Activated naive CD4-positive, alpha-beta T cell treated with anti-CD3 and anti-CD28 coated beads, Interleukin-2, amount 50 U/mL, for 72 hours (primary cell): ENCODE data around the gene CDHR1. TPM values are rescaled to one million over a fixed set of nuclear protein-coding genes. Genes with fewer than 3 reads are reported as not detected.
"Not testable (repeated sequence)": the region's sequence is repeated elsewhere in the genome, so short reads cannot be mapped to it uniquely, and the experiment has no call there.

Experiments
- ATAC-seq, 2 donors: fragments of 150-1000 bp; cut with Tn5 transposase; 2 replicates each; pipeline ENCODE4 v1.10.0; 2021; ENCODE audit warnings: mild to moderate bottlenecking in 2 of 2, moderate library complexity in 2 of 2
- DNase-seq, 2 donors: peaks; one replicate each; pipeline ENCODE4 v3.0.0; 2021 to 2022; ENCODE audit warnings: low spot score in 2 of 2
- H3K27ac Mint-ChIP-seq, 2 donors: one replicate each; pipeline ENCODE4 v1.8.0; 2022; ENCODE audit warnings: mild to moderate bottlenecking in 2 of 2, mixed read lengths in 2 of 2
- H3K36me3 Mint-ChIP-seq, 2 donors: one replicate each; pipeline ENCODE4 v1.8.0; 2022; ENCODE audit warnings: mixed read lengths in 2 of 2
- H3K9me3 Mint-ChIP-seq, 2 donors: one replicate each; pipeline ENCODE4 v1.8.0; 2022; ENCODE audit warnings: mixed read lengths in 2 of 2
- total RNA-seq, 2 donors: library from RNA; stranded (reverse); gene quantifications; one replicate each; pipeline ENCODE4 v1.2.3, GENCODE V29; 2022

Gene CDHR1
- 1 to 10 TPM in 1 of 2 donors, under 1 TPM in 1; 0.64 to 1.1 TPM for total RNA-seq

DNA sequence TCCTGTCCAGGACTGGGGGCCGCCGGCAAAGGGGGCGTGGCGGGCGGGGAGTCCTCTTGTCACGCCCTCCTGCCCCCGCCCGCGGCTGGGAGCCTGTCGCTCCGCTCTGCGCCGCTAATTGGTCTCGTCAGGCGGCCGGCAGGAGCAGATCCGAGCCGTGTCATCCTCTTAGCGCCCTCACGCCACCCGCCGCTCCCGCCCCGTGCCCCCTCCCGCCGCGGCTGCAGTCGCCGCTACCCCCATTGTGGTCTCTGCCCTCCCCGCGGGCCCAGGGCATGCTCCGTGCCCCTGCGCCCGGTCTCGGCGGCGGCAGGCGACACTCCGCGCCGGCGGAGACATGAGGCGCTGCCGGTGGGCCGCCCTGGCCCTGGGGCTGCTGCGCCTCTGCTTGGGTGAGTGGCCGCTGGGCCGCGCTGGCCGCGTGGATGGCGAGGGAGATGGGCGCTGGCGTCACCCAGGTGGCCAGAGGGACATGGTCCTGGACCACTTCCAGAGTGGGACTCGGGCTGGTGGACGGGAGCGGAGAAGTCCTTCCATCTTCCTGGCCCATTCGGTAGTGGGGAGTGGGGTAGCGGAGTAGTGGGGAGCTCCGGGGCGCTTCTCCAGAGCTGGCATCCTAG lies at the start of gene CDHR1:
Gene CDHR1, plus strand, starts transcription at position 114 of the 620 bp plus-strand sequence. Its CDS starts 224 bp downstream, at position 338.
- peak; percentile 69 to 88 for ATAC-seq
- Mint-ChIP-seq H3K27ac (no peak within 1 kb of the TSS), H3K36me3 (no peaks in the 10 kb centered on the region), H3K9me3 (no peaks in the 10 kb centered on the region)
- peak in 1 of 2 donors; percentile 54 for DNase-seq

DNA sequence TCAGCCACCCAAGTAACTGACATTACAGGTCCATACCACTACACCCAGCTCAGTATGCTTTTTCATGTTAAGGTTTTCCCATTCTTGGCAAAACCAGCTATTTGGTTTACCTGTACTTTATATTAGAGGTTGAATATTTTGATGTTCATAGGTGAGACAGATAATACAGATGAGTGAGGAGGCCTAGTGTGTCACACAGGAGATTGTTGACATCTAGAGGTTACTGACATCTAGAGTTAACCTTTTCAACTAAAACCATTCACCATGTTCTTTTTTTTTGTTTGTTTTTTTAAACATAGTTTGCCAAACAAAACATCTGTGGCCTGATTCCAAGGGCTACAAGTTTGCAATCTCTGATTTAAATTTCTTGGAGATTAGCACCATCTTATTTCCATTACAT lies 47.0 kb upstream of the CDHR1 start:
- H3K27ac Mint-ChIP-seq, result no peak overlapping the region
- H3K9me3 Mint-ChIP-seq, result no peaks in the 10 kb centered on the region
- DNase-seq, result no peak
- peaks cover 0 to 18% of the 10 kb centered on the region in 2 donors for H3K36me3 Mint-ChIP-seq
- no peak for ATAC-seq

DNA sequence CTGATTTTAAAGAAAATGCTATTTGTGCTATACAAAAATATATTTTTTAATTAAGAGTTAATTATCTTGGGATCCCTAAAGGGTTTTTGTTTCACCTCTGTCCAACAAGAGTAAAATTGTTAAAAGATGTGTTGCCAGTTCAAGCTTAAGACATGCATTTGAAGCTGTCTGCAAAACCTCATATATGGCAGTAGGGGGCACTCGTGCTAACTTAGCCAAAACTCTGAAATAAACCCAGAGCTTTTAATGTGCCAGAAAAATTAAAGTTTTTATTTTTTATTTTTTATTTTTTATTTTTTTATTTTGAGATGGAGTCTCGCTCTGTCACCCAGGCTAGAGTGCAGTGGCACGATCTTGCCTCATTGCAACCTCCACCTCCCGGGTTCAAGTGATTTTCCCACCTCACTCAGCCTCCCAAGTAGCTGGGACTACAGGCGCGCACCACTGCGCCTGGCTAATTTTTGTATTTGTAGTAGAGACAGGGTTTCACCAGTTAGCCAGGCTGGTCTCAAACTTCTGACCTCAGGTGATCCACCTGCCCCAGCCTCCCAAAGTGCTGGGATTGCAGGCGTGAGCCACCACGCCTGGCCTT lies 46.2 kb upstream of the CDHR1 start:
- H3K27ac Mint-ChIP-seq, DNase-seq, H3K9me3 Mint-ChIP-seq: not testable (repeated sequence)
- ATAC-seq, result peak in 1 of 2 donors; percentile 42
- peaks cover 0 to 18% of the 10 kb centered on the region in 2 donors for H3K36me3 Mint-ChIP-seq

DNA sequence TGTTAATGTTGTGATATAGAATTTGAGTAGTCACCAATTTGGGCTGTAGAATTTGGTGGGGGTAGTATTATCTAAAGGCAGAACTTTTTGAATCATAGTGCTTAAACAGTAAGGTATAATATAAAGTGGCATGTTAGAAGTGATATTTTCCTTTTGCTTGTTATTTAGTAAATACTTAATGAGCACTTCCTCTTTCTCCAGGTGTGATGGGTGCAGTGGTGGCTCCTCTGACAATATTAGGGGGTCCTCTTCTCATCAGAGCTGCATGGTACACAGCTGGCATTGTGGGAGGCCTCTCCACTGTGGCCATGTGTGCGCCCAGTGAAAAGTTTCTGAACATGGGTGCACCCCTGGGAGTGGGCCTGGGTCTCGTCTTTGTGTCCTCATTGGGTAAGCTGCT lies 44.5 kb upstream of the CDHR1 start:
- Mint-ChIP-seq H3K27ac (no peak overlapping the region), H3K9me3 (no peaks in the 10 kb centered on the region), H3K36me3 (peaks cover 0 to 15% of the 10 kb centered on the region in 2 donors)
- ATAC-seq, result no peak
- no peak for DNase-seq

DNA sequence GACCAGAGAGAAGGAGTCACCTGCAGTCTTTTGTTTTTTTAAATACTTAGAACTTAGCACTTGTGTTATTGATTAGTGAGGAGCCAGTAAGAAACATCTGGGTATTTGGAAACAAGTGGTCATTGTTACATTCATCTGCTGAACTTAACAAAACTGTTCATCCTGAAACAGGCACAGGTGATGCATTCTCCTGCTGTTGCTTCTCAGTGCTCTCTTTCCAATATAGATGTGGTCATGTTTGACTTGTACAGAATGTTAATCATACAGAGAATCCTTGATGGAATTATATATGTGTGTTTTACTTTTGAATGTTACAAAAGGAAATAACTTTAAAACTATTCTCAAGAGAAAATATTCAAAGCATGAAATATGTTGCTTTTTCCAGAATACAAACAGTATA lies 41.6 kb upstream of the CDHR1 start:
- Mint-ChIP-seq H3K9me3 (no peaks in the 10 kb centered on the region), H3K27ac (peak overlapping the region; percentile 20 to 79), H3K36me3 (peaks cover 0 to 6% of the 10 kb centered on the region in 2 donors)
- ATAC-seq (peak; percentile 41 to 86), DNase-seq (no peak)

DNA sequence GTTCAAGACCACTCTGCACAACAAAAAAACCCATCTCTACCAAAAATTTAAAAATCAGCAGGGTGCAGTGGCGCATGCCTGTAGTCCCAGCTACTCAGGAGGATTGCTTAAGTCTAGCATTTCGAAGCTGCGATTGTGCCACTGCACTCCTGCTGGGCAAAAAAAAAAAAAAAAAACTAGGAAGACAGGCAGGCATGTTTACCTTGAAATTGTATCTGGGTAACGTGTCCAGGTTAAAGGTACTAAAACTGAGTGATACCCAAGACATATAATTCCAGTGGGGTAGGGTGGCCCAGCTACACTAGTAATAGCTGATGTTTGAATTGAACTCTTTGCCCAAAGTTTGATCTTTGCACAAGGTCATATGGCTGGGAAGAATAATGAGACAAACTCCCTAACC lies 38.8 kb upstream of the CDHR1 start:
- ATAC-seq (no peak), DNase-seq (no peak)
- peaks cover 0 to 6% of the 10 kb centered on the region in 2 donors for H3K36me3 Mint-ChIP-seq
- H3K9me3 Mint-ChIP-seq, result no peaks in the 10 kb centered on the region
- H3K27ac Mint-ChIP-seq, result peak overlapping the region in 1 of 2 donors; percentile 34

DNA sequence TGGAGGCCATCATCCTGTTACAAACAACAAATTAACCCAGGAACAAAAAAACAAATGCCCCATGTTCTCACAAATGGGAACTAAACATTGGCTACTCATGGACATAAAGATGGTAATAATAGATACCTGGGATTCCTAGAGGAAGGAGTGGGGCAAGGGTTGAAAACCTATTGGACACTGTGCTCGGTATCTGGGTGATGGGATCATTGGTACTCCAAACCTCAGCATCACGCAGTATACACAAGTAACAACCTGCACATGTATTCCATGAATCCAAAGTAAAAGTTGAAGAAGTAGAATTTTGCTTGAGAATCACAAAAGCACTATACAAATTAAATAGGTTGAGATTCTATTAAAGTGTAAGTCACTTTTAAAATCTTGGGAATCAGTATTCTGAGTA lies 38.3 kb upstream of the CDHR1 start:
- peak overlapping the region in 1 of 2 donors; percentile 34 for H3K27ac Mint-ChIP-seq
- DNase-seq (no peak), ATAC-seq (no peak)
- peaks cover 0 to 6% of the 10 kb centered on the region in 2 donors for H3K36me3 Mint-ChIP-seq
- H3K9me3 Mint-ChIP-seq, result no peaks in the 10 kb centered on the region

DNA sequence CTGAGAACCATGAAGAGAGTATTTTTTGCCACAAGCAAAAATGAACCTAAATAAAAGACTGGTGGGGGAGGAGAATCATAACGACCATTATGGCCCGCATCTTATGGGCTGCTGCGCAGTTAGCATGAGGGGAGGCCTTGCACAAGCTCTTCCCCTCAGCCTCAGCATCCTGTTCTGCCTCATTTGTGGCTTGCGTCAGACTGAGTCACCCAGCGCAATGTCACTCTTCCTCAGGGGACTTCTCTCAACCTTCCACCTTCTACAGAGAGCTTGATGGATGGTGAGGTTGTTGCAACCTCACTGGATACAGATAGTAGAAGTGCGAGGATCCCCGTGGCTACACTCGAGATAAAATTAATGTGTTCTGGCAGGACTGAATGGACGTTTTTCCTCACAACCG lies 37.6 kb upstream of the CDHR1 start:
- peak overlapping the region; percentile 6 to 17 for H3K27ac Mint-ChIP-seq
- H3K36me3 Mint-ChIP-seq, result peaks cover 0 to 6% of the 10 kb centered on the region in 2 donors
- ATAC-seq, result peak; percentile 74 to 98
- no peaks in the 10 kb centered on the region for H3K9me3 Mint-ChIP-seq
- peak in 1 of 2 donors; percentile 19 for DNase-seq

DNA sequence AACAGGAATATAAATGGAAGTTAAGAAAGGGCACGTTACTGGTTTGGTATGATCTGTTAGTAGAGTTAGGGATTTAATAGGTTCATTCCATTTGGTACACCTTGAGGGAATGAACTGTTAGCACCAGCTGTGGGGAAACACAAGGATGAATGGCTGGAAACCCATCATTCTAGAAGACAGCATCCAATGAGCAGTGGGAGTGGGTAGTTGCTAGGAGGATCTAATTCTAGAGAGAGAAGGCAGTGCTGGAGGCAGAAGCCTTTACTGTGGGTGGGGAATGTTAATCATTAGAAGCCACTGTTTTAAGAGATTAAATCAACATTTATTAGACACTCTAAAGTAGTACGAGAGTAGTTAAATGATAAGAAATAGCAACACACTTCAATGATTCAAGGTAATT lies 36.3 kb upstream of the CDHR1 start:
- H3K9me3 Mint-ChIP-seq, result no peaks in the 10 kb centered on the region
- ATAC-seq (no peak), DNase-seq (no peak)
- peaks cover 0 to 6% of the 10 kb centered on the region in 2 donors for H3K36me3 Mint-ChIP-seq
- H3K27ac Mint-ChIP-seq, result no peak overlapping the region

DNA sequence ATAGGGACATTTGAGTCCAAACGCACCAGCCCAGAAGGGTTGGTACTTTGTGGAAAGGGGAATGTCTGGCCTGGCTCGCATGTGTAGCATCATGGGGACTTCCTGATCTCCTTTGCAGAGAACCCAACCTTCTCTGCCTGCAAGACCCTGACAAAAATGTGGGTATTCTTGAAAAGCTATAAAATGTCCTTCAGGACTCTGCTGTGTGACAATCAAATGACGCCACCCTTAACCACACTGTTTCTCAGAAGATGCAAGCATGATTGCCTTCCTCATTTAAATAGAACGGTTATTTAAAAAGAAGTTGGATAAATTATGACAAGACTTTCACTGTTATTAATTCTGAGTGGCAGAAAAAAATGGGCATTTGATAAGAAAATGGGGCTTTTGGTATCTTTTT lies 35.8 kb upstream of the CDHR1 start:
- H3K27ac Mint-ChIP-seq, result peak overlapping the region in 1 of 2 donors; percentile 25
- DNase-seq (no peak), ATAC-seq (no peak)
- H3K36me3 Mint-ChIP-seq, result peaks cover 0 to 6% of the 10 kb centered on the region in 2 donors
- no peaks in the 10 kb centered on the region for H3K9me3 Mint-ChIP-seq

DNA sequence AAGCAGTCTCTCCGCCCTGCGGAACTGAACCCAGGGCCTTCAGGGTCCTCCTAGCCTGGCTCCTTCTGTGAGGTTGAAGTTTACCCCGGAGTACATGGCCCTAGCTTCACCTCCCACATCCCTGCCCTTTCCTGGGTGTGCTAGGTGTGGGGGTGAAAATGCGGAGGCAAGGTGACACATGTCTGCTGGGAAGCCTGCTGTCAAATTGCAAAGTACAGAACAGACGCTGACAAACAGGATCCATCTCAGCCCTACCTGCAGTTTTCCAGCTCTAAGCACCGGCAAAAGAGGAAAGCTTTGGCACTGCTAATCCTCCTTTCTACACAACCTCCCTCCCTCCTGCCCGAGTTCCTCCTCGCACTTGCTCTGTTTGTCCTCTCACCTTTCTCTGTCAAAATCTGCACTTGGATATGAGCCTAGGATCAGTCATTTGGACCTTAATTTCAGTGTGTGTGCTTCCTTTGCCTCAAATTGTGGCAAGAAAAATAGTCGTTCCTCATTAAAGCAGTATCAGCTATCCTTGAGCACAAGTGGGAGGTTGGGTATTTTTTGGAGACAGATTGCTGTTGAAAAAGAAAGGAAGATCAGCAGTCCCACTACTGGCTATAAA lies 35.2 kb upstream of the CDHR1 start:
- Mint-ChIP-seq H3K9me3 (no peaks in the 10 kb centered on the region), H3K27ac (no peak overlapping the region)
- ATAC-seq, result no peak

DNA sequence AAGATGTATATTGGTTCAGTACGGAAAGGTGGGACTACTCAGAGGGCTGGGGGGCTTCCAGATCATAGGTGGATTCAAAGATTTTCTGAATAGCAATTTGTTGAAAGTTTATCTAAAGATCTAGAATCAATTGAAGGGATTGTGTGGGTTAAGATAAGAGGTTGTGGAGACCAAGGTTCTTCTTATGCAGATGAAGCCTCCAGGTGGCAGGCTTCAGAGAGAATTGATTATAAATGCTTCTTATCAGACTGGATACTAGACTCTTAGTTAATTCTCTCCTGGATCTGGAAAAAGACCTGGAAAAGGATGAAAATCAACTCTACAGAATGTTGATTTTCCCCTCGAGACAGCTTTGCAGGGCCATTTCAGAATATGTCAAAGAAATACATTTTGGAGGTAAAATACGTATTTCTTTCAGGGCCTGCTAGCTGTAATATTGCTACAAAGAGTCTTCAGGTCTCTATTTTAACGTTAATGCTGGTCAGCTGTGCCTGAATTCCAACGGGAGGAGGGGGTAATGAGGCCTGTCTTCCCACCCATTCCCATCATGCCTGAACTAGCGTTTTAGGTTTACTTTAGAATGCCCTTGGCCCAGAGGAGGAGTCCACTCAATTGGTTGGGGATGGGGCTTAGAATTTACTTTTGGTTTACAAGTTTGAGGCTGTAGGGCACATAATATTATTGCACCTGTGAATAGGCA lies 33.5 kb upstream of the CDHR1 start:
- Mint-ChIP-seq H3K27ac (no peak overlapping the region), H3K36me3 (no peaks in the 10 kb centered on the region), H3K9me3 (no peaks in the 10 kb centered on the region)
- ATAC-seq (no peak), DNase-seq (no peak)

More for the DNA sequence above, 35.2 kb upstream of the CDHR1 start:
- peaks cover 0 to 6% of the 10 kb centered on the region in 2 donors for H3K36me3 Mint-ChIP-seq
- DNase-seq, result no peak

DNA sequence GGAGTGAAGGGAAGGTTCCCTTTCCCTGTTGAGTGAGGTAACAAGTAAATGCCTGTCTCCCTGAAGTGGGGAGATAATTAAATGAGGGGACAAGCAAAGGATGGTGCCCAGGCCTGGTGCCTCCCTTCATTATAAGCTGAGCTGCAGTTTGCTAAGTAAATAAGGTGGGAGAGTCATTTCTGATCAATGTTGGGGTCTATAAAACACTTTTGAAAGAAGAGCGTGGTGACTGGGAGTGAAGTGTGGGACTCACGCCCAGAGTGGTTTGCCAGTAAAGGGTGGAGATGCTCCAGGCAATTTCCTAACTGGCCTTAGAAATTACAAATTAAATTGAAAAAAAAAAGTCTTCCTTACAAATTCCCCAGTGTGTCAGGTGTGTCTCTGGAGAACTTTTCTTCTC lies 30.3 kb upstream of the CDHR1 start:
- H3K27ac Mint-ChIP-seq, result no peak overlapping the region
- DNase-seq (no peak), ATAC-seq (no peak)
- no peaks in the 10 kb centered on the region for H3K36me3 Mint-ChIP-seq
- H3K9me3 Mint-ChIP-seq, result no peaks in the 10 kb centered on the region

DNA sequence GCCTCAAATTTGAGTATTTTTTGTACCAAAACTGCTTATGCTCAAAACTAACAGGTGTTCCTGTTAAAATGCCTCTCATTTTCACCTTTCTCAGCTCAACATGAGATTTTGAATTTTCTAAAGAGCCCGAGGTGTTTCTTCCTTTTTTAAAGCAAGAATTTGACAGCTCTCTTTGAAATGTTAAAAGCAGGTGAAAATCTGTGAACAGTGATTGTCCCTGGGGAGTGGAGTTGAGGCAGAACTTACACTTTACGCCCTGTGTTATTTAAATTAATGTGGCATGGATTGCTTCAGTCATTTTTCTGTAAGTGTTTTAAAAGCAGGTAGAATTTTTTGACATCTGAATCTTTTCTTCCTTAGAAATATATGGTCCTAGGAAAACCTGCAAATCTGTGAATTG lies 29.9 kb upstream of the CDHR1 start:
- ATAC-seq (no peak), DNase-seq (no peak)
- Mint-ChIP-seq H3K36me3 (no peaks in the 10 kb centered on the region), H3K9me3 (no peaks in the 10 kb centered on the region), H3K27ac (no peak overlapping the region)

DNA sequence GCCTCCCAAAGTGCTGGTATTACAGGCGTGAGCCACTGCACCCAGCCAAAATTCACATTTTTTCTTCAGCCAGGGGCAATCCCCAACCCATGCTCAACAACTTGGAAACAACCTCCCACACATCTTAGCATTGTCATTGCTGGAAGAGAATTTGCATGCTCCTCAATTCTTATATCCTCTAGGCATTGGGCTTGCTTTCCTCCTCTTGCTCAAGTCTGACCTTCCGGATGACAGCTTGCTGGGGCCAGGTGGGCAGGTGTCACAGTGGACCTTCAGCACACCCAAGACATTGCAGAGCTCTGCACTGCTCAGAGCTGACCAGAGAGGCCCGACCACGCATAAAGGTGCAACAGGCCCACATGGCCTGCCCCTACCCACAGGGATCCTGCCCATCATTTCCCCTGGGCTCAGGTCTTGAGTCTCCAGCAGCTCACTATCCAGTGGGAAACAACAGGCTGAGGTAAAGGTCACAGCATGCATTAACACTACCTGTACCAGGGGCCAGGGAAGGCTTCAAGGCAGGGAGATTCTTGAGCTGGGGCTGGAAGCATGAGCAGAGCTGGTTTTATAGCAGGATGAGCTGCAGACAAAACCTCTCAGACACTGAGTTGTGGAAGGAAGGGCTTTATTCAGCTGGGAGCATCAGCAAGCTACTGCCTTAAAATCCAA lies 27.6 kb upstream of the CDHR1 start:
- DNase-seq, result no peak
- H3K36me3 Mint-ChIP-seq, result no peaks in the 10 kb centered on the region

DNA sequence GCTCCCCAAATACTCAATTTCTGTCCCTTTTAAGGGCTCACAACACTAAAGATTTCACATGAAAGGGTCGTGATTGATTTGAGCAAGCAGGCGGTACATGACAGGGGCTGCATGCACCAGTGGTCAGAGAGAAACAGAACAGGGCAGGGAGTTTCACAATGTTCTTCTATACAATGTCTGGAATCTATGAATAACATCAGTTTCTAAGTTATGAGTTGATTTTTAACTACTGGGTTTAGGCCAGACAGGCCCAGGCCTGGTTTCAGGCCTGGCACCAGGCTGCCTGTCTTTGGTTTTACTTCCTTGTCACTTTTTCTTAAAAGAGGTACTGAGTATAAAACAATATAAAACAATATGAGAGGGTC lies 27.1 kb upstream of the CDHR1 start:
- not testable (repeated sequence) for H3K27ac Mint-ChIP-seq, H3K36me3 Mint-ChIP-seq, ATAC-seq, DNase-seq, H3K9me3 Mint-ChIP-seq

More for the DNA sequence above, 27.6 kb upstream of the CDHR1 start:
- H3K9me3 Mint-ChIP-seq, result no peaks in the 10 kb centered on the region
- ATAC-seq, result peak; percentile 22 to 31
- no peak overlapping the region for H3K27ac Mint-ChIP-seq

DNA sequence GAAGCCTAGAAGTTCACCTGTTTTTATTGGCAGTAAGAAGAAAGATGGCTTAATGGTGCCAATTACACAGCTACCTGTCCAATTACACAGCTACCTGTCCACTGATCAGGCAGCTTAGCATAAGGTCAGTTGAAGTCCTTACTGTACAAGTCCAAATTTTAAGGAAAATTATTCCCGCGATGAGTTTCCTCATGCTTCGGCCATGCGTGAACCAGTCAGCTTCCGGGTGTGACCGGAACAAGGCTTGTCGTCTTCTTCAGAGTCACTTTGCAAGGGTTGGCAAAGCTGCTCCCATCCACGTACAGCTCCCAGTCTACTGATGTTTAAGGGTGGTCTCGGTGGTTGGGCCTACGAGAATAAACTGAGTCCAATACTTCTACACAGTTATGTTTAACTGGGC lies 26.0 kb upstream of the CDHR1 start:
- ATAC-seq, H3K9me3 Mint-ChIP-seq, H3K36me3 Mint-ChIP-seq, H3K27ac Mint-ChIP-seq, DNase-seq: not testable (repeated sequence)
